Measurements from ENCODE around the gene ARMC3. TPM values are rescaled to one million over a fixed set of nuclear protein-coding genes. Genes with fewer than 3 reads are reported as not detected.

The ARMC3 gene
- total RNA-seq, 1 experiment from 2014 or later = 0.61 TPM

GRCh38 chr10:22893781-22894180, 34.1 kb upstream of the ARMC3 start:
- H3K27me3 Mint-ChIP-seq (ENCODE audit: insufficient read depth, unreplicated experiment) = no peaks in the 10 kb centered on the region
- Histone ChIP-seq H3K27me3 (replicated peaks; ENCODE audit: control insufficient read depth, insufficient read depth, low read length) (no peaks in the 10 kb centered on the region), H3K9me3 (peaks cover 27% of the 10 kb centered on the region), H3K4me1 (peaks cover 43% of the 10 kb centered on the region), H3K4me3 (ENCODE audit: low read depth, low read length) (no peak overlapping the region), H3K36me3 (ENCODE audit: control insufficient read depth, insufficient read depth, low read length) (no peaks in the 10 kb centered on the region)
- H3K36me3 Mint-ChIP-seq (ENCODE audit: insufficient read depth, unreplicated experiment) = no peaks in the 10 kb centered on the region
- intact Hi-C loops (cut with micrococcal nuclease; ENCODE audit: unreplicated experiment) = no loop called here
- H3K4me1 Mint-ChIP-seq (ENCODE audit: low read depth, unreplicated experiment) = peaks cover 13% of the 10 kb centered on the region
- peak; percentile 25 to 62 for DNase-seq
- TF ChIP-seq, protein P1, sequence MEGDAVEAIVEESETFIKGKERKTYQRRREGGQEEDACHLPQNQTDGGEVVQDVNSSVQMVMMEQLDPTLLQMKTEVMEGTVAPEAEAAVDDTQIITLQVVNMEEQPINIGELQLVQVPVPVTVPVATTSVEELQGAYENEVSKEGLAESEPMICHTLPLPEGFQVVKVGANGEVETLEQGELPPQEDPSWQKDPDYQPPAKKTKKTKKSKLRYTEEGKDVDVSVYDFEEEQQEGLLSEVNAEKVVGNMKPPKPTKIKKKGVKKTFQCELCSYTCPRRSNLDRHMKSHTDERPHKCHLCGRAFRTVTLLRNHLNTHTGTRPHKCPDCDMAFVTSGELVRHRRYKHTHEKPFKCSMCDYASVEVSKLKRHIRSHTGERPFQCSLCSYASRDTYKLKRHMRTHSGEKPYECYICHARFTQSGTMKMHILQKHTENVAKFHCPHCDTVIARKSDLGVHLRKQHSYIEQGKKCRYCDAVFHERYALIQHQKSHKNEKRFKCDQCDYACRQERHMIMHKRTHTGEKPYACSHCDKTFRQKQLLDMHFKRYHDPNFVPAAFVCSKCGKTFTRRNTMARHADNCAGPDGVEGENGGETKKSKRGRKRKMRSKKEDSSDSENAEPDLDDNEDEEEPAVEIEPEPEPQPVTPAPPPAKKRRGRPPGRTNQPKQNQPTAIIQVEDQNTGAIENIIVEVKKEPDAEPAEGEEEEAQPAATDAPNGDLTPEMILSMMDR (IDR thresholded peaks at IDR 0.05; ENCODE audit: insufficient read depth in 1 of 2, low read depth in 1 of 2, low read length in 1 of 2, severe bottlenecking in 1 of 2, unreplicated experiment in 1 of 2) = no peak
- no TSS peak for BruUV-seq (replicated peaks)
- ChIA-PET CTCF (no interaction called here), POLR2A (no interaction called here)
- H3K4me3 Mint-ChIP-seq (ENCODE audit: unreplicated experiment) = no peak overlapping the region
- H3K27ac Mint-ChIP-seq (ENCODE audit: unreplicated experiment) = no peak overlapping the region
- peaks cover 28% of the 10 kb centered on the region for H3K9me3 Mint-ChIP-seq (ENCODE audit: unreplicated experiment)

GRCh38 chr10:22894714-22895113, 33.1 kb upstream of the ARMC3 start:
- Mint-ChIP-seq H3K27me3 (ENCODE audit: insufficient read depth, unreplicated experiment) (no peaks in the 10 kb centered on the region), H3K4me1 (ENCODE audit: low read depth, unreplicated experiment) (peaks cover 13% of the 10 kb centered on the region), H3K36me3 (ENCODE audit: insufficient read depth, unreplicated experiment) (no peaks in the 10 kb centered on the region), H3K27ac (ENCODE audit: unreplicated experiment) (no peak overlapping the region), H3K4me3 (ENCODE audit: unreplicated experiment) (no peak overlapping the region), H3K9me3 (ENCODE audit: unreplicated experiment) (peaks cover 34% of the 10 kb centered on the region)
- TF ChIP-seq, protein P1 (IDR thresholded peaks at IDR 0.05; ENCODE audit: insufficient read depth in 1 of 2, low read depth in 1 of 2, low read length in 1 of 2, severe bottlenecking in 1 of 2, unreplicated experiment in 1 of 2) = no peak
- Histone ChIP-seq H3K4me1 (peaks cover 45% of the 10 kb centered on the region), H3K27me3 (replicated peaks; ENCODE audit: control insufficient read depth, insufficient read depth, low read length) (no peaks in the 10 kb centered on the region), H3K4me3 (ENCODE audit: low read depth, low read length) (no peak overlapping the region), H3K9me3 (peaks cover 27% of the 10 kb centered on the region), H3K36me3 (ENCODE audit: control insufficient read depth, insufficient read depth, low read length) (no peaks in the 10 kb centered on the region)
- BruUV-seq (replicated peaks) = no TSS peak
- ChIA-PET POLR2A (no interaction called here), CTCF (no interaction called here)
- DNase-seq = no peak
- intact Hi-C loops (cut with micrococcal nuclease; ENCODE audit: unreplicated experiment) = no loop called here

DNA sequence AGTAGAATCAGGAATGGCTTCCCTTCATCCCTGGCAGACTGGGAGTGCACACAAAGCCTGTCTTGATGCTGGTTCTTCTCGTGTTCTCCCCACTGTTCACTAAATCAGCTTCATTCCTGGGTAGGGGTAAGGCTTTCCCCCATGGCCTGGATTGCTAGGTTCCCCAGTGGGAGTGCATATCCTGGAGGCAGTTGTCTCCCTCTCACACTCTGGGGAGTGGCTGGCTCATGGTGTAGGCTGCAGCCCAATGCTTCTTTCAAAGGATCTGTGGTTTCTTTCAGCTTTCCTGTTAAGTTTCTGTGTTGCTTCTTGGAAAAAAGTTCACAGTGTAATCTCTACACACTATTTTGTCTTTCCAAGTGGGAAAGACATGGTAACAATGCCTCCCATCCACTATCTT, 32.6 kb upstream of the ARMC3 start:
- TF ChIP-seq, protein P1 (IDR thresholded peaks at IDR 0.05; ENCODE audit: insufficient read depth in 1 of 2, low read depth in 1 of 2, low read length in 1 of 2, severe bottlenecking in 1 of 2, unreplicated experiment in 1 of 2) = no peak
- H3K36me3 ChIP-seq (ENCODE audit: control insufficient read depth, insufficient read depth, low read length) = no peaks in the 10 kb centered on the region
- Mint-ChIP-seq H3K4me1 (ENCODE audit: low read depth, unreplicated experiment) (peaks cover 13% of the 10 kb centered on the region), H3K27me3 (ENCODE audit: insufficient read depth, unreplicated experiment) (no peaks in the 10 kb centered on the region), H3K4me3 (ENCODE audit: unreplicated experiment) (no peak overlapping the region), H3K27ac (ENCODE audit: unreplicated experiment) (no peak overlapping the region), H3K9me3 (ENCODE audit: unreplicated experiment) (peaks cover 39% of the 10 kb centered on the region), H3K36me3 (ENCODE audit: insufficient read depth, unreplicated experiment) (no peaks in the 10 kb centered on the region)
- no peaks in the 10 kb centered on the region for H3K27me3 ChIP-seq (replicated peaks; ENCODE audit: control insufficient read depth, insufficient read depth, low read length)
- POLR2A ChIA-PET = no interaction called here
- peaks cover 45% of the 10 kb centered on the region for H3K4me1 ChIP-seq
- no peak for DNase-seq
- no peak overlapping the region for H3K4me3 ChIP-seq (ENCODE audit: low read depth, low read length)
- CTCF ChIA-PET = no interaction called here
- peaks cover 30% of the 10 kb centered on the region for H3K9me3 ChIP-seq
- intact Hi-C loops (cut with micrococcal nuclease; ENCODE audit: unreplicated experiment) = no loop called here
- no TSS peak for BruUV-seq (replicated peaks)
